GM18868 (cell line): ENCODE results near the gene MAPK9.

Source experiments
- ATAC-seq: cut with Tn5 transposase; IDR thresholded peaks from one replicate; pipeline ENCODE4 v1.9.1; 2021; ENCODE audit warnings: mild to moderate bottlenecking, moderate library complexity; ENCODE audit not compliant: unreplicated experiment

Gene MAPK9

GRCh38 chr5:180207593-180207992, 84.3 kb downstream of the MAPK9 start:
- ATAC-seq, result no peak

DNA sequence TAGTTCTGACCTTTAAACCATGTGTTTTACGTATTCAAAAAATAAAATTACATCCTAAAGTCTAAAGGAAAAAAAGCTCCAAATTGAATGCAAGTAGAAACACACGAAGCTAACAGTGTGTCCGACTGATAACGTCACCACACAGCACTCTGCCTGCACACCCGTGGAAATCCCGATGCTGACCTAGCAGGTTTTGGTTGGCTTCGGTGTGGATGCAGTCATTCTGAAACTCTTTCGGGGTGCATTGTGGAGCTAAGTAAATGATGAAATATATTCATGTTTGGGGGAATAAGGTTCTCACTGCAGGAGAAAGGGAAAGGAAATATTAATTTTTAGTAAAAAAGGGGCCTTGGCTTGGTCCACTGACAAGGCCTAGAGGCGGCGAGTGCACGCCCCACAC, 84.9 kb downstream of the MAPK9 start:
- no peak for ATAC-seq

DNA sequence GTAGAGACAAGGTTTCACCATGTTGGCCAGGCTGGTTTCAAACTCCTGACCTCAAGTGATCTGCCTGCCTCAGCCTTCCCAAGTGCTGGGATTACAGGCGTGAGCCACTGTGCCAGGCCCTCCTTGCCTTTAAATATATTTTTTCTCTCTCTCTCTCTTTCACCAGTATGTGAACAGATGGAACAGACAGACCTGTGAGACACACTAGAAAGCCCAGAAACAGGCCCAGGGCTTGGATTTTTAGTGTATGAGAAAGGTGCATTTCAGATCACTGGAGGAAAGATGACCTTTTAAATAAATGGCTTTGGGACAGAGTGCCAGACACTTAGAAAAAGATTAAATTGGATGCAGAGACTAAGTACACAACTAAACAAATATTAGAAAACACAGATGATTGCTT, 86.0 kb downstream of the MAPK9 start:
- ATAC-seq, result no peak

DNA sequence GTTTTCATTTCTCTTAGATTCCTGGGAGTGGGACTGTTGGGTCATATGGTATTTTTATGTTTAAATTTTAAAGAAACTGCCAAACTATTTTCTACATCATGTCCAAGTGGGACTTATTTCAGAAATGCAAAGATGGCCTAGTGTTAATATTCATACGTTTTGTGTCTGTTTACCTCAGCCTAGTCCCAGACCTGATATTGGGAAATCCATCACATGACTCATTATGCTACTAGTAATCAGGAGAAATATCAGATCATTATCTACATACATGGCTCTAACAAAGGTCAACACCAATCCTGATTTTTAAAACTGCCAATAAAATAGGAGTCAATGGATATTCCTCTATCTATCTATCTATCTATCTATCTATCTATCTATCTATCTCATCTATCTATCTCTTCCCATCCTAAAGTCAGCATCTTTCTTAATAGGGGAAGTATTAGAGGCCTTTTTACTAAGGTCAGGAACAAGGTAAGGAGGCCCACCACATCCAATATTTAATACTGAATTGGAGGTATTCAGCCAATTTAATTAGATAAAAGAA, 87.5 kb downstream of the MAPK9 start:
- ATAC-seq, result no peak

- ATAC-seq, result no peak
These were observed 88.8 kb downstream of the MAPK9 start for GRCh38 chr5:180202939-180203573.

DNA sequence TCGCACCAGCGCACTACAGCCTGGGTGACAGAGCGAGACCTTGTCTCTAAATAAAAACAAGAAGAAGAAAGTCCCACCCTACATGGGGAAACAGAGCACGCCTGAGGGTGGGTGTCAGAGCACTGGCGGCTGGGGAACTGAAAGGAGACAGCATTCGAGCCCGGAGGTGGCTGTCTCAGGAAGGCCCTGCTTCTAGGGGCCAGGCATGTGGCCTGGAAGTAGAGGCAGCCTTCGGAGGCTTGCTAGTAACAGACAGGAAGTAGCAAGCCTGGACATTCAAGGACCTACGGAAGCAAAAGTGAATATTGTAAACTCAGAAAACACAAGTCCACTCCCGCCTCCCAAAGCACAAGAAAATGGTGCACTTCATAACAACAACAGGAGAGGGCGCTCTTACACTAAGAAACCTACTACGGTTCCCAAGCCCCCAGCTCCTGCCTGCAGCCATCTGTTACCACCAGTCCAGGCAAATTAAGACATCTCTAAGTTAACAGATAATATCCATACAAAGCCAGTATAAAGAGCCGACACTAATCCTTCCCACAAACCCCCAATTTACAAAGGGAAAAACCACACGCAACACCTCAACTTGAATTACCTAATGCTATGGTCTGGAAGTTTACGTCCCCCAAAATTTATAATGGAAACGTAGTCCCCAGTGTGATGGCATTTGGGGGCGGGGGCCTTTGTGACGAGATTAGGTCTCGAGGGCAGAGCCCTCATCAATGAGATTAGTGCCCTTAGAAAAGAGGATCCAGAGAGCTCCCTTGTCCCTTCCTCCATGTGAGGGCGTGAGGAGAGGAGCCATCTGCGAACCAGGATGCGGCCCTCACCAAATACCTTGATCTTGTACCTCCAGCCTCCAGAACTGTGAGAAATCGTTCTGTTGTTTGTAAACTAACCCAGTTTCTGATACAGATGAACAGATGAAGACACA, 90.6 kb downstream of the MAPK9 start:
- ATAC-seq, result no peak

DNA sequence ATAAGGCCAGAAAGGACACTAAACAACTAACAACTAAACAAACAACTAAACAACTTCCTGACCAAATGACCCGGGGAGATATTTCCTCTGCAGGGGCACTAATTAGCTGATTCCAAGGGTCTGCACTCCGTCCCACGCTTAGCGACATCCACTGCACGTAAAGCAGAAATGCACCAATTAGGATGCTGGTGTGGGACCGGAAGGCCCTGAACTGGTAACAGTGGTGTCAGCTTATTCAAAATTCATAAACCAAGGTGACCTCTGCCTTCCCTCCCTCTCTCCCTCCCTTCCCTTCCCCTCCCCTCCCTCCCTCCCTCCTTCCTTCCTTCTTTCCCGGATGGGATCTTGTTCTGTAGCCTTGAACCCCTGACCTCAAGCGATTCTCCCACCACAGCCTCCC, 92.5 kb downstream of the MAPK9 start:
- ATAC-seq, result no peak

DNA sequence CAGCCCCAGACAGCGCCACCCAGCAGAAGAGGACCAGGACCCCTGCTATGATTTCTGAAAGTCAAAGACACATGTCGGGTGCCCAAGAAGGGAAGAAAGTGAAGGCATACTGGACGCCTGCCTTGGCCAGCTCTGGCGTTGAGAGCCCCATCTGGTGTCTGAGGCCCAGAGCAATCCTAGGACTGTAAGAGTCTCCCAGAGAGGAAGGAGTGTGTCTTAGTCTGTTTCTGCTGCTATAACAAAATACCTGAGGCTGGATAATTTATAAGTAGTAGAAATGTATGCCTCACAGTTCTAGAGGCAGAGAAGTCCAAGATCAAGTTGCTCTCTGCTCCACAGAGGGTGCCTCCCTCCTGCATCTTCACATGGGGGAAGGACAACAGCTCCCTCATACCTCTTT, 93.7 kb downstream of the MAPK9 start:
- no peak for ATAC-seq

DNA sequence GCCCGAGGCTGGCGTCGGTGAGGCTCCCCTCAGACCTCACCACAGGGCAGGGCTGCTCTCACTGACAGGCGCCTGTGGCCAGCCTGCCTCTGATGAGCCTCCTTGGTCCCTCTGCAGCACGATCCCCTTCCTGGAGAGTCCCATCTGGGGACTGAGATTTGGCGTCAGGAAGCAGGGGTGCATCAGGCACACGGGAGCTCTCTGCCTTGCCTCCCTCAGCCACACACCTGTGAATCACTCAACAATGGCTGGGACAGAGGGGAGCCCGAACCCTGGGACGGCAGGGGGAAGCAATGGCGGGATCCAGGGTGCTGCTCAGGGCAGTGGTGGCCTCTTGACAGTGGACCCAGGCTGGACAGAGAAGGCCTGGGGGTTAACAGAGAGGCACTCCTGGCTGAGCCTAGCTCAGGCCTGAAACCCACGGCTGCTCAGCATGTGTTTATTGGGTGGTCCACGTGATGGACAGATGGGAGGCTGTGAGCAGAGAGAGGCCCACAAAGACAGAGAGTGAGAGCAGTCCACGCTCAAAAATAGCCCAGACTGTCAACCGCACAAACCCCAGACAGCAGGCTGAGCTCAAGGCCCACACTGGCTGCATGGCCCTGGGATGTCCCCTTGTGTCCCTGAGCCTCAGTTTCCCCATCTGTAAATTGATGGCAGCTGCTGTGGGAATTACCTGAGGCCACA, 94.7 kb downstream of the MAPK9 start:
- no peak for ATAC-seq

- ATAC-seq, result no peak
These were observed 97.2 kb downstream of the MAPK9 start for GRCh38 chr5:180194410-180195345.

DNA sequence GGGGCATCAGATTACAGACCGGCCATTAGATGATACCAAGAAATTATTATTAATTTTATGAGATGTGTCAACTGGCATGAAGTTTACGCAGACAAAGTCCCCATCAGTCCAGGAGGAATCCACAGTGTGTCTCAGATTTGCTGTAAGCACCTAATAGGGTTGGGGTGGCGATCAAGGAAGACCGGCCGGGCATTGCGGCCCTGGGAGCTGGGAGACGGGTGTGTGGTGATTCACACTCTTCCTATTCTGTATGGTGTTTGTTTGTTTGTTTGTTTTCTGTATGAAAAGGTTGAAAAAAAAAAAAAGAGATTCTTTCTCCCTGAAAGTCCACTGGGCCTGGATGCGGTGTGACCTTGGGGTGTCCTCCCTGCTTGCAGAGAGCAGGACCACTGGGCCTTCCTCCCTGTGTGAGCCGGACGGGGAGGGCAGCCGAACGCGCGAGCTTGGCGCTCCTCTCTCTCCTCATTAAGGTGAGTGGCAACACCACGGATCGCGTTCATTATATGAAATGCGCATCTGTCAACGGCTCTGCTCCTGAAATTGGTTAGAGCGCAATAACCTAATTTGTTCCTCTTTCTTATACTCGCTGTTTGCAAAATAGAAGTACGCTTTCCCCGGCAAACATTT, 98.0 kb downstream of the MAPK9 start:
- ATAC-seq, result no peak

- no peak for ATAC-seq
These were observed 100.2 kb downstream of the MAPK9 start for GRCh38 chr5:180191716-180192115.

DNA sequence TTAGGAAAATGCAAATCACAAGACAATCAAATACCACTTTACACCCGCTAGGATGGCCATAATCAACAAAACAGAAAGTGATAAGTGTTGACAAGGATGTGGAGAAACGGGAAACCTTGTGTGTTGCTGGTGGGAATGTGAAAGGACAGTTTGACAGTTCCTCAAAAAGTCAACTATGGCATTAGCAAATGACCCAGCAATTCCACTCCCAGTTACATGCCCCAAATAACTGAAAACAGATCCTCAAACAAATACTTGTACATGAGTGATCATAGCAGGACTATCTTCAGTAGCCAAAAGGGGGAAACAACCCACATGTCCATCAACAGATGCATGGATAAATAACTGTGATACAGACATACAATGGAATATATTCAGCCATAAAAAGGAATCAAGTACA, 104.1 kb downstream of the MAPK9 start:
- ATAC-seq, result no peak
